ENCODE measurements around the gene OSGIN1.
A peak's percentile ranks its signal among the peaks of the same experiment; 100 is the strongest.

Gene OSGIN1

GRCh38 chr16:84007520-84007919 lies 54.5 kb downstream of the OSGIN1 start:
- DNase-seq: no peak

- DNase-seq: no peak
Measured at GRCh38 chr16:84007965-84008364, 54.9 kb downstream of the OSGIN1 start.

GRCh38 chr16:84009282-84009681 lies 56.2 kb downstream of the OSGIN1 start:
- DNase-seq: no peak

GRCh38 chr16:84013787-84014569 lies 60.9 kb downstream of the OSGIN1 start:
- DNase-seq: peak; percentile 53 to 60

- DNase-seq: no peak
Measured at GRCh38 chr16:84014570-84015327, 61.7 kb downstream of the OSGIN1 start.

- DNase-seq: no peak
Measured at GRCh38 chr16:84015399-84015798, 62.4 kb downstream of the OSGIN1 start.

All from CD4-positive, alpha-beta T cell treated with Interferon alpha-2 for 1 hour (primary cell).